Effector memory CD4-positive, alpha-beta T cell (primary cell): ENCODE measurements around the gene JAM2.

Experiments used
- DNase-seq, 3 donors: peaks; one replicate each; pipeline ENCODE4 v3.0.0-alpha.2; 2020
- H3K27ac ChIP-seq: 2 replicates; pipeline ENCODE4 v1.7.0; 2013; ENCODE audit warnings: mild to moderate bottlenecking, low read length, moderate library complexity; ENCODE audit not compliant: insufficient read depth, poor library complexity, severe bottlenecking
- H3K27me3 ChIP-seq: replicated peaks from 2 replicates; pipeline ENCODE4 v1.7.0; 2013; ENCODE audit warnings: mild to moderate bottlenecking, low read length; ENCODE audit not compliant: insufficient read depth, control insufficient read depth, poor library complexity, severe bottlenecking
- H3K36me3 ChIP-seq: 2 replicates; pipeline ENCODE4 v1.7.0; 2013; ENCODE audit warnings: mild to moderate bottlenecking, low read length, moderate library complexity; ENCODE audit not compliant: control insufficient read depth, insufficient read depth
- H3K4me1 ChIP-seq: 2 replicates; pipeline ENCODE4 v1.7.0; 2013; ENCODE audit warnings: low read length, mild to moderate bottlenecking; ENCODE audit not compliant: control insufficient read depth, insufficient read depth, poor library complexity, severe bottlenecking
- H3K4me3 ChIP-seq: 2 replicates; pipeline ENCODE4 v1.7.0; 2013; ENCODE audit warnings: low read length, low read depth, mild to moderate bottlenecking; ENCODE audit not compliant: insufficient read depth, poor library complexity, severe bottlenecking
- H3K9me3 ChIP-seq: 2 replicates; pipeline ENCODE4 v1.7.0; 2013; ENCODE audit warnings: mild to moderate bottlenecking, low read length, moderate library complexity; ENCODE audit not compliant: control insufficient read depth

Gene JAM2

DNA sequence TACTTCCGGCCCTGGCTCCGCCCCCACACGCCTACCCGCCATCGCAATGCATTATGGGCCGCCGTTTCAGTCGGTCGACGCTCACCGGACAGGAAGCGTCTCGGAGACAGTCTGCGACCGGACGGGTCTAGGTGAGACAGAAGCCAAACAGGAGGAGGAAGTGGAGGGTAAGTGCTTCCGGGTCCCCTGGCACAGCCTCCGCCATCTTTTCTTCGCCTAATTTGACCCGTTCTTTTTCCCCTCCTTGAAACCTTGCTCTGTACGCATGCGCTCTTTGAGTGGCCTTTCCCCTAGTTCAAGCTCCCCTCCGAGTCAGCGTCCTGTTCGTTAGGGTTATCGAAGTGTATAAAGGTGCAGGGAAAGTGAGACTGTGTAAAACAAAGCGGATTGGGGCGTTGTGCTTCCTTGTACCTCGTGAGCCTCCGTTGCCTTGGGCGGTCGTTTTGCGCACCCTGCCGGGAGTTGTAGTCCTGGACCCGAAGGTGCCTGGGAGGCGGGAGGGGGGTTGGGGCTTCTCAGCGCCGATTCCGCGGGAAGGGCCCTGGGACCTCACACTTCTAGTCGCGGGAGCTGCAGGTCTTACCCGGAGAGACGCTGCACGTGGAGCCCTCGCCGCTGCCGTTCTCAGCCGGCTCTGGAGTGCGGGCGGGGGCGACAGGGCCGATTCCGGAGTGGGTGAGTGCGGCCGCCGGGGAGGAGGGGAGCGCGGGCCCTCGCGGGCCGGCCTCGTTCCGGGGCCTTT, 96.0 kb downstream of the JAM2 start, which contains the start of the genes ATP5PF and GABPA:
Gene ATP5PF, minus strand, starts transcription at position 1 of the 742 bp plus-strand sequence. CDS start 5,110 bp downstream, outside the sequence.
Gene GABPA, plus strand, starts transcription at position 69 of the 742 bp plus-strand sequence. CDS start 6,627 bp downstream, outside the sequence.
- Histone ChIP-seq H3K27ac (peak within 1 kb of the TSS; percentile 98), H3K4me3 (peak within 1 kb of the TSS; percentile 95), H3K9me3 (no peaks in the 10 kb centered on the region), H3K27me3 (no peaks in the 10 kb centered on the region), H3K36me3 (peaks cover 1% of the 10 kb centered on the region), H3K4me1 (peaks cover 4% of the 10 kb centered on the region)
- DNase-seq, result peak; percentile 94 to 96 (median 95)

DNA sequence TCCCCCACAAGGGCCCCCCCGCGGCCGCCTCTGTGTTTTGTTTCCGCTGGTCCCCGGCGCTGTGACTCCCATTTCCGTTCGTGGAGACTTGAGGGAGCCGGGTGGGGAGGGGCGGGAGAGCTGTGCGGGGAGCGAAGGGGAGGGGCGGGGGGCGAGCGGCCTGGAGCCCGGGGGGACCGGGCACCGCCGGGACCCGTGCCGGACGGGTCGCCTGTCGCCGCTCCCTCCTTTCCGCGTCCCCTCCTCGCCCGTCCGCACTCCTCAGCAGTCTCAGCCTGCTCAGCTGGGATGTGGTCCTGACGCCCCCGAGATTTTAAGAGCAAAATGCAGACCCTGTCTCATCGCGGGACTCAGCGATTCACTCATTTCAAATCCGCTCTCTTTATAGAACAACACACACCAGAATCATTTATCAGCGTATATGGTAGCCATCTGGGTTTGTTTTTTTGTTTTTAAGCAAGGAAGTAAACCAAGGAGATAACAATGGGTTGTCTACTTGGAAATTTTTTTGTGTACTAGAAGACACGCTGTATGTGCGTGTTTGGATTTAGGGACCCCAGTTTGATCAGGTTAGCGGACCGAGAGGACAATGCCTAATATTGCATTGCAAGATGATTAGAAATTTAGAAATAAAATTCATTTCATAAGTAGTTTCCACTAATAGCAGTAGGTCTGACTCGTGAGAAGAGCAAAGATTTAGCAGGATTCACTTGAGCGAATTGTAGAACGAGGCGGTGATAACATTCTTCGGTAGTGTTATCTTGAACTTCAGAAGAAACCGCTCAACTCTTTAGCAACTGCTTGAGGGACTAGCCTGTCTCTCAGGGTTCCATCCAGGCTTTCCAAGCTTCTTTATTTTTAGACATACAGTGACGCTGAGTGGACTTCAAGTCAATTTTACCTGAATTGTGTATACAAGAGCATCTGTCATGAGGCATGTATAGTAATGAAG, 96.9 kb downstream of the JAM2 start:
- H3K36me3 ChIP-seq, result no peaks in the 10 kb centered on the region
- peak overlapping the region; percentile 98 for H3K27ac ChIP-seq
- no peaks in the 10 kb centered on the region for H3K9me3 ChIP-seq
- peak in 2 of 3 donors; percentile 50 to 63 for DNase-seq
- H3K4me3 ChIP-seq, result peak overlapping the region; percentile 95
- H3K27me3 ChIP-seq, result no peaks in the 10 kb centered on the region
- H3K4me1 ChIP-seq, result peaks cover 4% of the 10 kb centered on the region

DNA sequence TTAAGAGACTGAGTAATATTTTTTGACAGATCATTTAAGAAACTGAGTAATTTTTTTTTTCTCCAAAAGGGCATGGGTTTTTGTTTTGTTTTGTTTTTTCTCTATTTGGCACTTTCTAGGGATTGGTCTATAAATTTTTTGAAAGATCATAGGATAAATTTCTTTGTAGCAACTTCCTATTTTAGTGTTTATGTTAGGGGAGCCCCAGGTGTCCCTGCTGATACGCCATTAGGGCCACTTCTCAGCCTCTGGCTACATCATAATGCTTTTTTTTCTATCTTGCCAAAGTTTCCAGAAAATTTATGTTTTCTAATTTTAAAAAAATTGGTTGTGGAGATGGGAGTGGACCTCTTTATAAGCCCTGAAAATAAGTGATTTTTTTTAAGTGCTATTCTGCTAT, 98.4 kb downstream of the JAM2 start:
- Histone ChIP-seq H3K36me3 (no peaks in the 10 kb centered on the region), H3K27ac (no peak overlapping the region), H3K4me3 (no peak overlapping the region), H3K9me3 (no peaks in the 10 kb centered on the region), H3K4me1 (peaks cover 4% of the 10 kb centered on the region), H3K27me3 (no peaks in the 10 kb centered on the region)
- DNase-seq, result no peak

- H3K27me3 ChIP-seq, result no peaks in the 10 kb centered on the region
- H3K36me3 ChIP-seq, result peaks cover 9% of the 10 kb centered on the region
- no peak overlapping the region for H3K27ac ChIP-seq
- no peak overlapping the region for H3K4me3 ChIP-seq
- no peak for DNase-seq
- no peaks in the 10 kb centered on the region for H3K4me1 ChIP-seq
- H3K9me3 ChIP-seq, result no peaks in the 10 kb centered on the region
Measured at GRCh38 chr21:25742900-25743299, 103.8 kb downstream of the JAM2 start.

- Histone ChIP-seq H3K9me3 (no peaks in the 10 kb centered on the region), H3K4me3 (no peak overlapping the region), H3K4me1 (no peaks in the 10 kb centered on the region), H3K36me3 (peaks cover 13% of the 10 kb centered on the region), H3K27ac (no peak overlapping the region), H3K27me3 (no peaks in the 10 kb centered on the region)
- no peak for DNase-seq
Measured at GRCh38 chr21:25744854-25745253, 105.8 kb downstream of the JAM2 start.

GRCh38 chr21:25750085-25750484, 111.0 kb downstream of the JAM2 start:
- Histone ChIP-seq H3K9me3 (no peaks in the 10 kb centered on the region), H3K4me3 (no peak overlapping the region), H3K27me3 (no peaks in the 10 kb centered on the region), H3K27ac (no peak overlapping the region), H3K36me3 (peaks cover 25% of the 10 kb centered on the region), H3K4me1 (no peaks in the 10 kb centered on the region)
- DNase-seq, result no peak

- no peak for DNase-seq
- Histone ChIP-seq H3K27me3 (no peaks in the 10 kb centered on the region), H3K36me3 (peaks cover 31% of the 10 kb centered on the region), H3K4me1 (no peaks in the 10 kb centered on the region), H3K9me3 (no peaks in the 10 kb centered on the region), H3K27ac (no peak overlapping the region), H3K4me3 (no peak overlapping the region)
Measured at GRCh38 chr21:25752416-25752815, 113.4 kb downstream of the JAM2 start.

DNA sequence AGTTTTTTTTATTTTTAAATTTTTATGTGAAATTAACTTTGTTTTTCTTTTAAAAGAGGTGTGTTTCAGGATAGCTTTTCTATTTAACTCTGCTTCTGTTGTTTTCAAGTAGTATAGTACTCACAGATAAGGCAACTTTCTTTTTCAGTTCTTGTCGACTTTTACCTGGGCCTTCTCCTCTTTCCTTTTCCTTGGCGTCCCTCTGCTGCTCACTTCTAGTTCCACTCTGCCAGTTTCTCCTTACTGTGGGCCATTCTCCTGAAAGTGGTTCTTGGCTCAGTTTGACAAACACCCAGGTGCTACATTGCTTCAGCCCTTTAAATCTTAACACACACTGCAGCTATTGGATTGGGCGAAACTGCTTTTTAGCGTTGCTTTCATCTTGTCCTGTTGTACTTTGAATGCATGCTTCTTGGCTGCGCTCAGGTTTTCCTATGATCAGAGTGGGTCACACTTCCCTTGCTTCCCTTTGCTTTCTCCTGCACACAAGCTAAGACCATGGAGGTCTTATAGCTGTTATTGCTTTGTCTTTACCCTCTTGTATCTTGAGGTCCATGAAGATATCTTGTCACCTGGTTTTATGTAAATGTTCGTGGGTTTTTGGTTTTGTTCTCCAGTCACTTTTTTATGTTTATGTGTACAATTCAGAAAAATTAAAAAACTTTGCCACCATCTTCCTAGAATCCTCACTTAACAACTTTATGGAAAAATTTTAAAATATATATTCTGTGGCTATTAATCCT, 117.3 kb downstream of the JAM2 start:
- no peak for DNase-seq
- H3K27me3 ChIP-seq, result no peaks in the 10 kb centered on the region
- no peaks in the 10 kb centered on the region for H3K4me1 ChIP-seq
- H3K4me3 ChIP-seq, result no peak overlapping the region
- H3K27ac ChIP-seq, result no peak overlapping the region
- H3K36me3 ChIP-seq, result peaks cover 50% of the 10 kb centered on the region
- H3K9me3 ChIP-seq, result no peaks in the 10 kb centered on the region

DNA sequence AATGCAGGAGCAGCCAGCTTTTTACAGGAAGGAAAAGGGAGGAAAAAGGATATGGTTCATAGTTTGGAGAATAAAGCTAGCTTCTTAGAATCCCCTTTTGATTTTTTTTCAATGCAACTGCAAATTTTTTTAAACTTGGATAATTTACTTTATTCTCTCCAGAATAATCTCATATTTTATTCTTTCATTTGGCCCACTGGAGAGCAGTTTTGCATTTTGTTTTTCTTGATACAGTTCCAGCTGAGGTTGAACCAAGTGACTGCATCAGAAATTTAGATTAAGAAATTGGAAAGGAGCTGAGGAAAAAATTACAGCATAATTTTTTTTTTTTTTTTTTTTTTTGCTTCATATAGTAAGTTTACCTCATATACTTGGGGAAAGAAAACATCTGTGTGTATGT, 118.5 kb downstream of the JAM2 start:
- no peak overlapping the region for H3K27ac ChIP-seq
- no peaks in the 10 kb centered on the region for H3K4me1 ChIP-seq

More for the DNA sequence above, 118.5 kb downstream of the JAM2 start:
- Histone ChIP-seq H3K9me3 (no peaks in the 10 kb centered on the region), H3K27me3 (no peaks in the 10 kb centered on the region), H3K4me3 (no peak overlapping the region), H3K36me3 (peaks cover 54% of the 10 kb centered on the region)
- no peak for DNase-seq
